ENCODE results near the gene TESK2.
"Not testable (repeated sequence)": the region's sequence is repeated elsewhere in the genome, so short reads cannot be mapped to it uniquely, and the experiment has no call there.

The TESK2 gene

GRCh38 chr1:45490626-45491486, at the start of gene TESK2:
Gene TESK2, minus strand, starts transcription at chr1:45491163. Its CDS starts 33,378 bp downstream, at chr1:45457785.
- peak; percentile 100 for DNase-seq (ENCODE audit: low read depth)

- DNase-seq (ENCODE audit: low read depth): no peak
These were observed 45.9 kb upstream of the TESK2 start for GRCh38 chr1:45536886-45537285.

GRCh38 chr1:45535988-45536766, 45.2 kb upstream of the TESK2 start:
- no peak for DNase-seq (ENCODE audit: low read depth)

GRCh38 chr1:45531873-45532272, 40.9 kb upstream of the TESK2 start:
- DNase-seq (ENCODE audit: low read depth): no peak

- no peak for DNase-seq (ENCODE audit: low read depth)
These were observed 39.7 kb upstream of the TESK2 start for GRCh38 chr1:45530632-45531135.

- DNase-seq (ENCODE audit: low read depth): no peak
These were observed 35.2 kb upstream of the TESK2 start for GRCh38 chr1:45526135-45526644.

- not testable (repeated sequence) for DNase-seq (ENCODE audit: low read depth)
These were observed 33.0 kb upstream of the TESK2 start for GRCh38 chr1:45523975-45524374.

- not testable (repeated sequence) for DNase-seq (ENCODE audit: low read depth)
These were observed 32.6 kb upstream of the TESK2 start for GRCh38 chr1:45523516-45523915.

- peak; percentile 79 for DNase-seq (ENCODE audit: low read depth)
These were observed 31.6 kb upstream of the TESK2 start for GRCh38 chr1:45522324-45523104.

GRCh38 chr1:45521413-45522323, 30.7 kb upstream of the TESK2 start, which contains the start of gene PRDX1:
Gene PRDX1, minus strand, starts transcription at chr1:45521884. Its CDS starts 2,841 bp downstream, at chr1:45519043.
- peak; percentile 93 for DNase-seq (ENCODE audit: low read depth)

GRCh38 chr1:45519774-45520173, 28.8 kb upstream of the TESK2 start:
- DNase-seq (ENCODE audit: low read depth): not testable (repeated sequence)

GRCh38 chr1:45518910-45519309, 27.9 kb upstream of the TESK2 start:
- DNase-seq (ENCODE audit: low read depth): no peak

- not testable (repeated sequence) for DNase-seq (ENCODE audit: low read depth)
These were observed 27.4 kb upstream of the TESK2 start for GRCh38 chr1:45518366-45518765.

GRCh38 chr1:45516465-45516864, 25.5 kb upstream of the TESK2 start:
- DNase-seq (ENCODE audit: low read depth): no peak

- no peak for DNase-seq (ENCODE audit: low read depth)
These were observed 25.1 kb upstream of the TESK2 start for GRCh38 chr1:45516036-45516435.

- DNase-seq (ENCODE audit: low read depth): peak; percentile 82
These were observed 22.7 kb upstream of the TESK2 start for GRCh38 chr1:45513532-45514260.

- DNase-seq (ENCODE audit: low read depth): peak; percentile 74
These were observed 21.7 kb upstream of the TESK2 start for GRCh38 chr1:45512641-45513054.

GRCh38 chr1:45510972-45511527, 20.1 kb upstream of the TESK2 start:
- DNase-seq (ENCODE audit: low read depth): no peak
